ENCODE measurements around the gene ADISSP. TPM values are rescaled to one million over a fixed set of nuclear protein-coding genes. Genes with fewer than 3 reads are reported as not detected.

The ADISSP gene
- total RNA-seq, 2 donors from 2014 or later: 7.8 to 20.4 TPM

GRCh38 chr20:3723284-3723683 lies 44.3 kb downstream of the ADISSP start:
- ATAC-seq (ENCODE audit: insufficient number of reproducible peaks, low FRiP score, low read depth): no peak
- Histone ChIP-seq H3K4me3 (no peak overlapping the region), H3K27ac (no peak overlapping the region), H3K36me3 (no peaks in the 10 kb centered on the region), H3K27me3 (replicated peaks; ENCODE audit: insufficient read depth) (no peaks in the 10 kb centered on the region), H3K4me1 (ENCODE audit: control insufficient read depth in 1 of 2, low read depth in 2 of 2) (no peaks in the 10 kb centered on the region), H3K9me3 (no peaks in the 10 kb centered on the region)
- DNase-seq (ENCODE audit: low spot score): no peak
- TF ChIP-seq CTCF (IDR thresholded peaks at IDR 0.05): no peak

- H3K4me3 ChIP-seq: no peak overlapping the region
- no peaks in the 10 kb centered on the region for H3K9me3 ChIP-seq
- H3K27ac ChIP-seq: no peak overlapping the region
- DNase-seq (ENCODE audit: low spot score): no peak
- H3K36me3 ChIP-seq: no peaks in the 10 kb centered on the region
- ATAC-seq (ENCODE audit: insufficient number of reproducible peaks, low FRiP score, low read depth): no peak
- no peak for TF ChIP-seq CTCF (IDR thresholded peaks at IDR 0.05)
- H3K27me3 ChIP-seq (replicated peaks; ENCODE audit: insufficient read depth): no peaks in the 10 kb centered on the region
- no peaks in the 10 kb centered on the region for H3K4me1 ChIP-seq (ENCODE audit: control insufficient read depth in 1 of 2, low read depth in 2 of 2)
These were observed 45.6 kb downstream of the ADISSP start for GRCh38 chr20:3721912-3722311.

GRCh38 chr20:3720626-3721025 lies 46.9 kb downstream of the ADISSP start:
- Histone ChIP-seq H3K36me3 (no peaks in the 10 kb centered on the region), H3K27me3 (replicated peaks; ENCODE audit: insufficient read depth) (no peaks in the 10 kb centered on the region), H3K27ac (no peak overlapping the region), H3K9me3 (no peaks in the 10 kb centered on the region), H3K4me3 (no peak overlapping the region), H3K4me1 (ENCODE audit: control insufficient read depth in 1 of 2, low read depth in 2 of 2) (no peaks in the 10 kb centered on the region)
- TF ChIP-seq CTCF (IDR thresholded peaks at IDR 0.05): no peak
- DNase-seq (ENCODE audit: low spot score) (no peak), ATAC-seq (ENCODE audit: insufficient number of reproducible peaks, low FRiP score, low read depth) (no peak)

- DNase-seq (ENCODE audit: low spot score) (no peak), ATAC-seq (ENCODE audit: insufficient number of reproducible peaks, low FRiP score, low read depth) (no peak)
- Histone ChIP-seq H3K4me3 (no peak overlapping the region), H3K36me3 (no peaks in the 10 kb centered on the region), H3K9me3 (no peaks in the 10 kb centered on the region), H3K27me3 (replicated peaks; ENCODE audit: insufficient read depth) (no peaks in the 10 kb centered on the region), H3K4me1 (ENCODE audit: control insufficient read depth in 1 of 2, low read depth in 2 of 2) (no peaks in the 10 kb centered on the region), H3K27ac (no peak overlapping the region)
- TF ChIP-seq CTCF (IDR thresholded peaks at IDR 0.05): no peak
These were observed 47.5 kb downstream of the ADISSP start for GRCh38 chr20:3720068-3720467.

- no peaks in the 10 kb centered on the region for H3K27me3 ChIP-seq (replicated peaks; ENCODE audit: insufficient read depth)
- TF ChIP-seq CTCF (IDR thresholded peaks at IDR 0.05): no peak
- ATAC-seq (ENCODE audit: insufficient number of reproducible peaks, low FRiP score, low read depth) (no peak), DNase-seq (ENCODE audit: low spot score) (no peak)
- H3K27ac ChIP-seq: no peak overlapping the region
- H3K36me3 ChIP-seq: no peaks in the 10 kb centered on the region
- H3K4me3 ChIP-seq: no peak overlapping the region
- H3K9me3 ChIP-seq: no peaks in the 10 kb centered on the region
- no peaks in the 10 kb centered on the region for H3K4me1 ChIP-seq (ENCODE audit: control insufficient read depth in 1 of 2, low read depth in 2 of 2)
These were observed 48.5 kb downstream of the ADISSP start for GRCh38 chr20:3719046-3719445.

Measured in thoracic aorta (tissue), 2 donors.